Measurements from ENCODE around the gene FAAH. TPM values are rescaled to one million over a fixed set of nuclear protein-coding genes. Genes with fewer than 3 reads are reported as not detected.

The FAAH gene
- total and polyA plus RNA-seq, 2 of the 13 experiments (the other 11 are each of a cell fraction or from before 2014, with no cell fraction given), result 5.4 to 11.0 TPM

DNA sequence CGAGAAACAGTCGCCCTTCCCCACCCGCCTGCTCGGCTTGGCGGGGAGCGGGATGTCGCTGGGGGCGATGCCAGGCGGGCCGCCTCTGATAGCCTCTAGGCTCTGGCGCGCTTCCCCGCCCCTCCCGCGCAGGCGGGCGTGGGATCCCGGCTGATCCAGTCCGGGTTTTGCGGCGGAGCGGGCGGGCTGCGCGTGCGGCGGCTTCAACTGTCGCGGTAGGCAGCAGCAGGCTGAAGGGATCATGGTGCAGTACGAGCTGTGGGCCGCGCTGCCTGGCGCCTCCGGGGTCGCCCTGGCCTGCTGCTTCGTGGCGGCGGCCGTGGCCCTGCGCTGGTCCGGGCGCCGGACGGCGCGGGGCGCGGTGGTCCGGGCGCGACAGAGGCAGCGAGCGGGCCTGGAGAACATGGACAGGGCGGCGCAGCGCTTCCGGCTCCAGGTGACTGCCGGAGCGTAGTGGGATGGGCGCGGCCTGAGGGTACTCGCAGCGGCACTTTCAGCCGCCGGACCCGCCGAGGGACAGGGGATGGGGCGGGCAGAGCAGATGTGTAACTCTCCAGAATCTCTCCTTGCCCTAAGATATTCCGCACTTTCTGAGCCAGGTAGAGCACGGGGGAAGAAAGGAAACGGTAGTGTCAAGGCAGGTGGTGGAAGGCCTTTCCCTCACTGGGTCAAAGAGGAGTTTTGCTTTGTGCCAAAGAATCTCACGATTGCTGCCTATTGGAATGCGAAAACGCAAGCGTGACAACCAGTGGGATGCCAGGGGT lies at the start of gene FAAH (continued):
- TF ChIP-seq, protein P1, sequence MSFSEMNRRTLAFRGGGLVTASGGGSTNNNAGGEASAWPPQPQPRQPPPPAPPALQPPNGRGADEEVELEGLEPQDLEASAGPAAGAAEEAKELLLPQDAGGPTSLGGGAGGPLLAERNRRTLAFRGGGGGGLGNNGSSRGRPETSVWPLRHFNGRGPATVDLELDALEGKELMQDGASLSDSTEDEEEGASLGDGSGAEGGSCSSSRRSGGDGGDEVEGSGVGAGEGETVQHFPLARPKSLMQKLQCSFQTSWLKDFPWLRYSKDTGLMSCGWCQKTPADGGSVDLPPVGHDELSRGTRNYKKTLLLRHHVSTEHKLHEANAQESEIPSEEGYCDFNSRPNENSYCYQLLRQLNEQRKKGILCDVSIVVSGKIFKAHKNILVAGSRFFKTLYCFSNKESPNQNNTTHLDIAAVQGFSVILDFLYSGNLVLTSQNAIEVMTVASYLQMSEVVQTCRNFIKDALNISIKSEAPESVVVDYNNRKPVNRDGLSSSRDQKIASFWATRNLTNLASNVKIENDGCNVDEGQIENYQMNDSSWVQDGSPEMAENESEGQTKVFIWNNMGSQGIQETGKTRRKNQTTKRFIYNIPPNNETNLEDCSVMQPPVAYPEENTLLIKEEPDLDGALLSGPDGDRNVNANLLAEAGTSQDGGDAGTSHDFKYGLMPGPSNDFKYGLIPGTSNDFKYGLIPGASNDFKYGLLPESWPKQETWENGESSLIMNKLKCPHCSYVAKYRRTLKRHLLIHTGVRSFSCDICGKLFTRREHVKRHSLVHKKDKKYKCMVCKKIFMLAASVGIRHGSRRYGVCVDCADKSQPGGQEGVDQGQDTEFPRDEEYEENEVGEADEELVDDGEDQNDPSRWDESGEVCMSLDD (CRISPR knock-in tag; IDR thresholded peaks at IDR 0.05; ENCODE audit: borderline replicate concordance), result peak; percentile 79
- TF ChIP-seq IKZF1 (IDR thresholded peaks at IDR 0.05) (no peak), ZNF672 (CRISPR knock-in tag; IDR thresholded peaks at IDR 0.05) (no peak), TP53 (CRISPR knock-in tag; conservative IDR thresholded peaks at IDR 0.05) (no peak), ZNF773 (CRISPR knock-in tag; IDR thresholded peaks at IDR 0.05; ENCODE audit: borderline replicate concordance) (peak; percentile 94; the same call in 1 of the 2 replicates), POLR2AphosphoS2 (IDR thresholded peaks at IDR 0.05; ENCODE audit: low read depth, low read length) (no peak), HDAC1 (CRISPR knock-in tag; IDR thresholded peaks at IDR 0.05) (peak; percentile 80), TAF1 (CRISPR knock-in tag; IDR thresholded peaks at IDR 0.05) (peak; percentile 57; the same call in 1 of the 2 replicates), MIER2 (CRISPR knock-in tag; IDR thresholded peaks at IDR 0.05) (0 out of 2 replicates have a peak, but pooled peaks have one; percentile 21), GPN1 (CRISPR knock-in tag; IDR thresholded peaks at IDR 0.05; ENCODE audit: borderline replicate concordance) (no peak; the same call in 1 of the 2 replicates), ZNF703 (CRISPR knock-in tag; IDR thresholded peaks at IDR 0.05; ENCODE audit: borderline replicate concordance) (no peak), EP300 (IDR thresholded peaks at IDR 0.05; ENCODE audit: low read depth in 2 of 2, low read length in 2 of 2) (0 out of 4 replicates have a peak, but pooled peaks have one; percentile 4 to 5), EP300 (CRISPR knock-in tag; IDR thresholded peaks at IDR 0.05; ENCODE audit: borderline replicate concordance) (no peak; the same call in 1 of the 2 replicates), NR2C2 (CRISPR knock-in tag; IDR thresholded peaks at IDR 0.05; ENCODE audit: borderline replicate concordance) (peak; percentile 64; the same call in 1 of the 2 replicates), KAT8 (CRISPR knock-in tag; IDR thresholded peaks at IDR 0.05) (peak; percentile 76; the same call in 1 of the 2 replicates), ZNF207 (IDR thresholded peaks at IDR 0.05; ENCODE audit: borderline replicate concordance) (no peak), NCOR1 (IDR thresholded peaks at IDR 0.05; ENCODE audit: borderline replicate concordance, low read length) (no peak), ZNF720 (CRISPR knock-in tag; IDR thresholded peaks at IDR 0.05) (no peak), ETV6 (CRISPR knock-in tag; conservative IDR thresholded peaks at IDR 0.05) (no peak; the same call in 1 of the 2 replicates), JDP2 (CRISPR knock-in tag; IDR thresholded peaks at IDR 0.05; ENCODE audit: borderline replicate concordance) (no peak), ZNF17 (CRISPR knock-in tag; IDR thresholded peaks at IDR 0.05) (no peak), AGO1 (IDR thresholded peaks at IDR 0.05; ENCODE audit: low read depth, low read length, poor library complexity, severe bottlenecking) (peak; percentile 1), ZNF709 (CRISPR knock-in tag; IDR thresholded peaks at IDR 0.05) (peak; percentile 94), SP2 (CRISPR knock-in tag; IDR thresholded peaks at IDR 0.05) (no peak), CBX5 (CRISPR knock-in tag; IDR thresholded peaks at IDR 0.05; ENCODE audit: borderline replicate concordance) (peak; percentile 82)
- TF ChIP-seq, protein P2, sequence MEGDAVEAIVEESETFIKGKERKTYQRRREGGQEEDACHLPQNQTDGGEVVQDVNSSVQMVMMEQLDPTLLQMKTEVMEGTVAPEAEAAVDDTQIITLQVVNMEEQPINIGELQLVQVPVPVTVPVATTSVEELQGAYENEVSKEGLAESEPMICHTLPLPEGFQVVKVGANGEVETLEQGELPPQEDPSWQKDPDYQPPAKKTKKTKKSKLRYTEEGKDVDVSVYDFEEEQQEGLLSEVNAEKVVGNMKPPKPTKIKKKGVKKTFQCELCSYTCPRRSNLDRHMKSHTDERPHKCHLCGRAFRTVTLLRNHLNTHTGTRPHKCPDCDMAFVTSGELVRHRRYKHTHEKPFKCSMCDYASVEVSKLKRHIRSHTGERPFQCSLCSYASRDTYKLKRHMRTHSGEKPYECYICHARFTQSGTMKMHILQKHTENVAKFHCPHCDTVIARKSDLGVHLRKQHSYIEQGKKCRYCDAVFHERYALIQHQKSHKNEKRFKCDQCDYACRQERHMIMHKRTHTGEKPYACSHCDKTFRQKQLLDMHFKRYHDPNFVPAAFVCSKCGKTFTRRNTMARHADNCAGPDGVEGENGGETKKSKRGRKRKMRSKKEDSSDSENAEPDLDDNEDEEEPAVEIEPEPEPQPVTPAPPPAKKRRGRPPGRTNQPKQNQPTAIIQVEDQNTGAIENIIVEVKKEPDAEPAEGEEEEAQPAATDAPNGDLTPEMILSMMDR (CRISPR knock-in tag; IDR thresholded peaks at IDR 0.05), result 0 out of 2 replicates have a peak, but pooled peaks have one; percentile 23
- TF ChIP-seq, protein P3, sequence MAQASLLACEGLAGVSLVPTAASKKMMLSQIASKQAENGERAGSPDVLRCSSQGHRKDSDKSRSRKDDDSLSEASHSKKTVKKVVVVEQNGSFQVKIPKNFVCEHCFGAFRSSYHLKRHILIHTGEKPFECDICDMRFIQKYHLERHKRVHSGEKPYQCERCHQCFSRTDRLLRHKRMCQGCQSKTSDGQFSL (CRISPR knock-in tag; IDR thresholded peaks at IDR 0.05), result peak; percentile 89
